Testis (tissue), 3 donors: ENCODE results near the gene RPS6KA5. TPM values are rescaled to one million over a fixed set of nuclear protein-coding genes. Genes with fewer than 3 reads are reported as not detected.

ENCODE experiments used
- DNase-seq: peaks from one replicate; pipeline ENCODE4 v3.0.0-alpha.2; 2019
- H3K27ac ChIP-seq, 2 donors: fragments of 200-600 bp; sonication (generic); one replicate each; pipeline ENCODE4 v1.5.1; 2019
- H3K27me3 ChIP-seq: fragments of 200-600 bp; sonication (generic); one replicate; pipeline ENCODE4 v1.5.1; 2019
- H3K36me3 ChIP-seq: fragments of 200-600 bp; sonication (generic); one replicate; pipeline ENCODE4 v1.5.1; 2017; ENCODE audit warnings: low read depth; ENCODE audit errors: missing control alignments
- H3K4me1 ChIP-seq: fragments of 200-600 bp; sonication (generic); one replicate; pipeline ENCODE4 v1.5.1; 2019
- H3K4me3 ChIP-seq, 2 donors: fragments of 200-600 bp; sonication (generic); one replicate each; pipeline ENCODE4 v1.5.1; 2017 to 2019
- H3K9me3 ChIP-seq: fragments of 200-600 bp; sonication (generic); one replicate; pipeline ENCODE4 v1.5.1; 2017
- POLR2A ChIP-seq: fragments of 450-650 bp; IDR thresholded peaks from one replicate; pipeline ENCODE4 v1.6.1; 2017; ENCODE audit warnings: antibody characterized with exemption, mild to moderate bottlenecking, moderate library complexity
- WGBS, 2 donors: methylation state at CpG; one replicate each; pipeline ENCODE4 v1.1.5; 2018; 5-methylcytosine and 5-hydroxymethylcytosine counted together
- intact Hi-C: fragments of 100-400 bp; cut with DNase I; formaldehyde crosslinking; loops from one replicate; pipeline ENCODE4 v1.15.1; 2023; ENCODE audit warnings: low total_unique reads
- polyA plus RNA-seq: library from polyadenylated mRNA; stranded (reverse); fragments of 350-450 nt; fragmentation: Illumina TruSeq; extraction: RNeasy Lipid Tissue Mini Kit (QIAGEN cat#74804); gene quantifications from one replicate; pipeline ENCODE4 v1.2.3, GENCODE V29; 2014; ENCODE audit warnings: low read depth, low replicate concordance; ENCODE audit not compliant: insufficient read depth
- total RNA-seq, 2 donors: library from RNA; depleted of rRNA; stranded (reverse); fragments of >200 nt; gene quantifications; one replicate each; pipeline ENCODE4 v1.2.3, GENCODE V29; 2016
- TF ChIP-seq, protein P1 (sequence below), 3 experiments: fragments of 450-650 bp in 2 of 3; fragments of 200-600 bp in 1 of 3; sonication (generic) in 1 of 3; IDR thresholded peaks; one replicate each; pipeline ENCODE4 v1.5.1; 2016 to 2019; ENCODE audit warnings: antibody characterized with exemption in 3 of 3, mild to moderate bottlenecking in 2 of 3, moderate library complexity in 1 of 3

Gene RPS6KA5
- total and polyA plus RNA-seq, 3 donors from 2014 or later: 6.4 to 11.0 (median 9.4) TPM

DNA sequence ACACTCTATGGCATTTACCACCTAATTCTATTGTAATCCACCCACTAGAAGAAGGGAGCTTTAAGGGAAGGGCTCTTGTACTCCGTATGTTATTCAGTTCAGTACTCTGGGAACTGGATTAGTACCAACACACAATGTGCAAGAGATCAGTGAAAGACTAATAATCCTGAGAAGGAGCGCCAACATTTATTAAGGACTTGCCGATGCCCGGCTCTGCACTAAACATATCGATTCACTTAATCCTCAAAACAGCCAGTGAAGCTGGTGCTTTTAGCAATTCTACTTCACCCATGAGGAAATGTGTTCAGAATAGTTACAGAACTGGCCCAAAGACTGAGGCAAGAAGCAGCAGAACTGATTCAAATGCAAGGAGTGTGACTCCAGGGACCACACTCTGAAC lies 80.9 kb downstream of the RPS6KA5 start:
- intact Hi-C loops: no loop called here
- DNase-seq: no peak
- H3K9me3 ChIP-seq: no peaks in the 10 kb centered on the region
- no peaks in the 10 kb centered on the region for H3K36me3 ChIP-seq
- no peak for TF ChIP-seq POLR2A
- TF ChIP-seq, protein P1, sequence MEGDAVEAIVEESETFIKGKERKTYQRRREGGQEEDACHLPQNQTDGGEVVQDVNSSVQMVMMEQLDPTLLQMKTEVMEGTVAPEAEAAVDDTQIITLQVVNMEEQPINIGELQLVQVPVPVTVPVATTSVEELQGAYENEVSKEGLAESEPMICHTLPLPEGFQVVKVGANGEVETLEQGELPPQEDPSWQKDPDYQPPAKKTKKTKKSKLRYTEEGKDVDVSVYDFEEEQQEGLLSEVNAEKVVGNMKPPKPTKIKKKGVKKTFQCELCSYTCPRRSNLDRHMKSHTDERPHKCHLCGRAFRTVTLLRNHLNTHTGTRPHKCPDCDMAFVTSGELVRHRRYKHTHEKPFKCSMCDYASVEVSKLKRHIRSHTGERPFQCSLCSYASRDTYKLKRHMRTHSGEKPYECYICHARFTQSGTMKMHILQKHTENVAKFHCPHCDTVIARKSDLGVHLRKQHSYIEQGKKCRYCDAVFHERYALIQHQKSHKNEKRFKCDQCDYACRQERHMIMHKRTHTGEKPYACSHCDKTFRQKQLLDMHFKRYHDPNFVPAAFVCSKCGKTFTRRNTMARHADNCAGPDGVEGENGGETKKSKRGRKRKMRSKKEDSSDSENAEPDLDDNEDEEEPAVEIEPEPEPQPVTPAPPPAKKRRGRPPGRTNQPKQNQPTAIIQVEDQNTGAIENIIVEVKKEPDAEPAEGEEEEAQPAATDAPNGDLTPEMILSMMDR (IDR thresholded peaks at IDR 0.05): no peak
- 62 to 70% methylated on average over 5 of the region's 5 CpGs for WGBS, 2 donors
- H3K27ac ChIP-seq: no peak overlapping the region
- no peaks in the 10 kb centered on the region for H3K4me1 ChIP-seq
- no peak overlapping the region for H3K4me3 ChIP-seq
- no peaks in the 10 kb centered on the region for H3K27me3 ChIP-seq

DNA sequence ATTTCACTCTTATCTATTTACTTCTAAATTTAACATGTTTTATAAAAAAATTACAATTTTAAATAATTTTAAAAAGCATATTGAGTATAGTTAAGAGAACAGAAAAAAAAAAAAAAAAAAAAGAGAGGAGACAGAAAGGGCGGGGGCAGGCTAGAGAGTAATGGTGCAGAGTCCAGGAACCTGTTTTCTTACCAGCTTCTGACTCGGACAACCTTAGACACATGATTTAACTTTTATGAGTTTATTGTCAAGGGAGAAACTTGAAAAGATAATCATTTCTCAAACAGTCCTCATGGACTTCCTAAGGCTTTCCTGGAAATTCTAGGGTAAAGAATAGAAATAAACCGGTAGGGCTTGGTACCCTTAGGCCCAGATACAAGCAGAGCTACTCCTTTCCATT lies 84.3 kb downstream of the RPS6KA5 start:
- H3K27me3 ChIP-seq: no peaks in the 10 kb centered on the region
- intact Hi-C loops: no loop called here
- H3K4me1 ChIP-seq: no peaks in the 10 kb centered on the region
- no peak overlapping the region for H3K4me3 ChIP-seq
- H3K36me3 ChIP-seq: no peaks in the 10 kb centered on the region
- H3K27ac ChIP-seq: no peak overlapping the region
- WGBS, 2 donors: 90 to 95% methylated on average over 3 of the region's 3 CpGs
- TF ChIP-seq, protein P1 (IDR thresholded peaks at IDR 0.05): no peak
- no peak for TF ChIP-seq POLR2A
- no peak for DNase-seq
- no peaks in the 10 kb centered on the region for H3K9me3 ChIP-seq

DNA sequence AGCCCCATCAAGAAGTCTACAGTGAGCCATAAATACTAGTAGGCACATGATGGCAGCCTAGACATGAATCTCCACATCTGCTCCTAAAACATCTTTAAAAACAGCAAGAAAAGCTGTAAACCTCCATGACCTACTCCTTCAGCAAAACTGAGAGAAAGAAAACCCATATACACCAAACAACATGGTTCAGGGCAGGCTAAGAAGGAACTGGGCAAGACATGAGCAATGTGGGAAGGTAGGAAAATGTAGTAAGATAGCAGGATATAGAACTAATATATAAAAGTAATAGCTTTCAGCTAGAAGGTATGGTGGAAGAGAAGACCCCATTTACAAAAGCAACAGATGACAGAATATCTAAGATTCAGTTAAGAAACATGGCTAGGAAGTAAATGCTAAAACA lies 88.8 kb downstream of the RPS6KA5 start:
- Histone ChIP-seq H3K27me3 (no peaks in the 10 kb centered on the region), H3K9me3 (no peaks in the 10 kb centered on the region), H3K4me1 (no peaks in the 10 kb centered on the region), H3K4me3 (no peak overlapping the region), H3K27ac (no peak overlapping the region), H3K36me3 (no peaks in the 10 kb centered on the region)
- intact Hi-C loops: no loop called here
- DNase-seq: no peak
- TF ChIP-seq POLR2A: no peak
- TF ChIP-seq, protein P1 (IDR thresholded peaks at IDR 0.05): no peak

DNA sequence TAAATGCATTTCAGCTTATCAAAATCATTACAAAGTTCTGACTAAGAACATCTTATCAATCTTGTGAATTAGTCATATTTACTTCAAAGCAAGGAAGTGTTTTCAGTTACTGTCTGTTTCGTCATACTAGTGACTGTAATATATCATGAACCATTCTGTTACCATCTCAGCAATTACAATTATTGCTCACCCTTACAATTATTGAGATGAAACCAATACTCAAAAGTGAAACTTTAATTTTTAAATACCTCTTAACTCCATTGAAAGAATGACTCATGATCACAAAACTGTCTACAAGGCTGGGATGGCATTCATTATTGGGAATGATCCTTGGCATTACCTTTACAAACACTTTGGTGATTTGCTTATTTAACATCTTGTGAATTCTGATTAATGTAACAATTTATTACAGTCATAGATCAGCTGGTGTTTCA lies 90.3 kb downstream of the RPS6KA5 start:
- Histone ChIP-seq H3K4me3 (no peak overlapping the region), H3K9me3 (no peaks in the 10 kb centered on the region), H3K27me3 (no peaks in the 10 kb centered on the region), H3K4me1 (no peaks in the 10 kb centered on the region), H3K36me3 (no peaks in the 10 kb centered on the region), H3K27ac (no peak overlapping the region)
- 77 to 79% methylated on average over 1 of the region's 1 CpG for WGBS, 2 donors
- no peak for DNase-seq
- no peak for TF ChIP-seq POLR2A
- TF ChIP-seq, protein P1 (IDR thresholded peaks at IDR 0.05): no peak
- intact Hi-C loops: no loop called here

DNA sequence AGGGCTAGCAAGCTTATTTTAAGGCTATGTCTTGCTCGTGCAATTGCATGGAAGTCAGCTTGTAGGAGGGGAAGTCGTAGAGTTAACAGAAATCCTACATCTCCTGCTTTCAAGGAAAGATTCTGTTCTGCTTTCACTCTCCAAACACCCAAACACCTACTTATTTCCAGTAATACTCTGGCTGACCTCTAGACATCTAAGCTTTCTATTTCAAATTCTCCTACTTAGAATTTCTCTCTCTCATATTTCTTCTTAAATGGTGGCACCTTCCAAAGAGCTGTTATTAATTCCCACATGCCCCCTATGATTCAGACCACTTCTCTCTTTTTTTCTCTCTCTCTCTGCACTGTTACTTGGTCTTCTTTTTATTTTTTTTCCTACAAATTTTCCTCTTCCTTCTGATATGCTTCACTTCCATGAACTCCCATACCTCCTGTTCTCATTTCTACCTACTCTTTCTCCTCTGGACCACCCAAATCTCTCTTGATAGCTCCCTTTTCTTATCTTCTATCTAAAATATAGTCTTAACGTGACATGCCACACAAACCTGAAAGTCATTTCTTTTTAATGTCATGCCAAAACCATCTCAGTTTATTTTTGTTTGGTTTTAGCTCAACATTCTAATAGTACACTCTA lies 90.8 kb downstream of the RPS6KA5 start:
- Histone ChIP-seq H3K27ac (no peak overlapping the region), H3K9me3 (no peaks in the 10 kb centered on the region), H3K36me3 (no peaks in the 10 kb centered on the region), H3K4me1 (no peaks in the 10 kb centered on the region), H3K4me3 (no peak overlapping the region), H3K27me3 (no peaks in the 10 kb centered on the region)
- TF ChIP-seq POLR2A: no peak
- intact Hi-C loops: no loop called here
- DNase-seq: no peak
- WGBS, 2 donors: 48 to 68% methylated on average over 3 of the region's 3 CpGs
